NB4 (cell line): ENCODE measurements around the gene VASH2.

Experiments used
- DNase-seq: peaks from one replicate; pipeline ENCODE4 v3.0.0; 2010; ENCODE audit warnings: low read depth
- H3K4me3 ChIP-seq: one replicate; pipeline ENCODE4 v1.5.1; 2011; ENCODE audit warnings: mild to moderate bottlenecking, low read depth, low read length, moderate library complexity
- MYC ChIP-seq: IDR thresholded peaks from 2 replicates; pipeline ENCODE4 v1.6.1; 2011; ENCODE audit warnings: low read depth, low read length
- POLR2A ChIP-seq: IDR thresholded peaks from 2 replicates; pipeline ENCODE4 v1.6.1; 2011; ENCODE audit warnings: mild to moderate bottlenecking; ENCODE audit not compliant: insufficient read length; ENCODE audit errors: extremely low read depth
- TF ChIP-seq, protein P1 (sequence below): IDR thresholded peaks from 2 replicates; pipeline ENCODE4 v1.6.1; 2011; ENCODE audit warnings: low read depth, low read length
- TF ChIP-seq, protein P2 (sequence below): IDR thresholded peaks from one replicate; pipeline ENCODE4 v1.5.1; 2012; ENCODE audit warnings: low read depth, low read length

The VASH2 gene

DNA sequence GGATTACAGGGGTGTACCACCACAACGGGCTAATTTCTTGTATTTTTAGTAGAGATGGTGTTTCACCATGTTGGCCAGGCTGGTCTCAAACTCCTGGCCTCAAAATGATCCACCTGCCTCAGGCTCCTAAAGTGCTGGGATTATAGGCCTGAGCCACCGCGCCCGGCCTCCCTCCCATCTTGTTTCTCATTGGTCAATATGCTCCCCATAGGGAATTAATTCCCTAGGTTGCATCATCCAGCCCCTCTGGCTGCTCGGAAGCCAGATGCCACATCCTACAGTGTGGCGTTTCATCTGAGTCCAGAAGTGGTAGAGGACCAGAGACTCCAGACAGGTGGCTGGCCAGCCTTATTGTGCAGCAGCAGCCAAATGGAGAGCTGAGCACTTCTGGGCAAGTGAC, 11.5 kb upstream of the VASH2 start:
- no peak for TF ChIP-seq POLR2A
- TF ChIP-seq, protein P1, sequence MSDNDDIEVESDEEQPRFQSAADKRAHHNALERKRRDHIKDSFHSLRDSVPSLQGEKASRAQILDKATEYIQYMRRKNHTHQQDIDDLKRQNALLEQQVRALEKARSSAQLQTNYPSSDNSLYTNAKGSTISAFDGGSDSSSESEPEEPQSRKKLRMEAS = no peak
- no peak for TF ChIP-seq MYC
- TF ChIP-seq, protein P2, sequence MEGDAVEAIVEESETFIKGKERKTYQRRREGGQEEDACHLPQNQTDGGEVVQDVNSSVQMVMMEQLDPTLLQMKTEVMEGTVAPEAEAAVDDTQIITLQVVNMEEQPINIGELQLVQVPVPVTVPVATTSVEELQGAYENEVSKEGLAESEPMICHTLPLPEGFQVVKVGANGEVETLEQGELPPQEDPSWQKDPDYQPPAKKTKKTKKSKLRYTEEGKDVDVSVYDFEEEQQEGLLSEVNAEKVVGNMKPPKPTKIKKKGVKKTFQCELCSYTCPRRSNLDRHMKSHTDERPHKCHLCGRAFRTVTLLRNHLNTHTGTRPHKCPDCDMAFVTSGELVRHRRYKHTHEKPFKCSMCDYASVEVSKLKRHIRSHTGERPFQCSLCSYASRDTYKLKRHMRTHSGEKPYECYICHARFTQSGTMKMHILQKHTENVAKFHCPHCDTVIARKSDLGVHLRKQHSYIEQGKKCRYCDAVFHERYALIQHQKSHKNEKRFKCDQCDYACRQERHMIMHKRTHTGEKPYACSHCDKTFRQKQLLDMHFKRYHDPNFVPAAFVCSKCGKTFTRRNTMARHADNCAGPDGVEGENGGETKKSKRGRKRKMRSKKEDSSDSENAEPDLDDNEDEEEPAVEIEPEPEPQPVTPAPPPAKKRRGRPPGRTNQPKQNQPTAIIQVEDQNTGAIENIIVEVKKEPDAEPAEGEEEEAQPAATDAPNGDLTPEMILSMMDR = no peak
- no peak for DNase-seq
- H3K4me3 ChIP-seq = no peak overlapping the region

DNA sequence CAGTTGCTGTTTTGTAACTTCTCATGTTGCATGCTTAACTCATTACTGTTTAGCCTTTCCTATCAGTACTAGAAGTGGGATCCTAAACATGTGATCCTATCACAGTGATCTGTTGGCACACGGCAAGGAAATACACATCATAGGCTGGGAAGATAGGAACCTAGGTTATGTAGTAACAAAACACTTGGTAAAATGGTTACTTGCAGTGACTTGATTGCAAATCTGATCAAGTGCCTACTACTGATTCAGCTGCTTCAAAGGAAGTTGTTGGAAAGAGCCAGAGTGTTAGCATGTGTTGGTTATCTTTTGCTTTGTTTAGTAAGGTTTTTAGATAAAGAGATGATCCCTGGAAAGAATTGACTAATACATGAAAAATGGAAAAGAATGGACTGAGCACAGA, 8.9 kb upstream of the VASH2 start:
- no peak for TF ChIP-seq MYC
- TF ChIP-seq, protein P2 = no peak
- no peak for TF ChIP-seq POLR2A
- TF ChIP-seq, protein P1 = no peak
- no peak overlapping the region for H3K4me3 ChIP-seq
- no peak for DNase-seq

DNA sequence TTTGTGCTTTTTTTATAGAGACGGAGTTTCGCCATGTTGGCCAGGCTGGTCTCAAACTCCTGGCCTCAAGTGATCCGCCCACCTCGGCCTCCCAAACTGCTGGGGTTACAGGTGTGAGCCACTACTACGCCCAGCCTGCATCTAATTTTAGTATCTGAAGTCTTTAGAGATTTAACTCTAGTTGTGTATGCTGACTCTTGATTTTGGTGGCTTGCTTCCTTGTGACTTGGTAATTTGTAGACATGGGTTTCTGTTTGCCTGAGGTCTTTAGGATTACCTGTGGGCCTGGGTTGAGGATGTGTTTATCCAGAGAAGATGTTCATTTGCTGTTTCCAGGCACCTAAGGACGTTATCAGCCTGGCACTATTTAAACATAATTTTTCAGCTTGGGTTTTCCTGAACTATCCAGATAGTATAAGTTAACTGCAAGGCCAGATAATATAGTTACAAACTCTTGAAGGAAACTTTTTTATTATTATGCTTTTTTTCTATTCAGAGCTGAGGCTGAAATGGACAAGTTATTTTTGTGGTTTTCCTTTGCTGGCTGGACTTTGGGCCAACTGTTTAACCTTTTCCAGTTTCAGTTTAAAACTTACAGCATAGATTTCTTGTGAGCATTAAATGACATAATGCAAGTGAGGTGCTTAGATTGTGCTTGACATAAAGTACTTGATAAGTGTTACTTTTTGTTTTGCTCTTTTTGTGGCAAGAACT, 7.5 kb upstream of the VASH2 start:
- no peak for DNase-seq
- TF ChIP-seq, protein P1 = no peak
- no peak for TF ChIP-seq MYC
- TF ChIP-seq, protein P2 = no peak
- no peak for TF ChIP-seq POLR2A
- H3K4me3 ChIP-seq = no peak overlapping the region

DNA sequence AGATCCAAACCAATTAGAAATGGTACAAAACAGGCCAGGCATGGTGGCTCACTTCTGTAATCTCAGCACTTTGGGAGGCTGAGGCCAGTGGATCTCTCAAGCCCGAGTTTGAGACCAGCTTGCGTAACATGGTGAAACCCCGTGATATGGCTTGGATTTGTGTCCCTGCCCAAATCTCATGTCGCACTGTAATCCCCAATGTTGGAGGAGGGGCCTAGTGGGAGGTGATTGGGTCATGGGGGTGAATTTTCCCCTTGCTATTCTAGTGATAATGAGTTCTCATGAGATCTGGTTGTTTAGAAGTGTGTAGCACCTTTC, 7.0 kb upstream of the VASH2 start:
- TF ChIP-seq POLR2A (no peak), MYC (no peak)
- TF ChIP-seq, protein P2 = no peak
- TF ChIP-seq, protein P1 = no peak
- no peak for DNase-seq
- no peak overlapping the region for H3K4me3 ChIP-seq

DNA sequence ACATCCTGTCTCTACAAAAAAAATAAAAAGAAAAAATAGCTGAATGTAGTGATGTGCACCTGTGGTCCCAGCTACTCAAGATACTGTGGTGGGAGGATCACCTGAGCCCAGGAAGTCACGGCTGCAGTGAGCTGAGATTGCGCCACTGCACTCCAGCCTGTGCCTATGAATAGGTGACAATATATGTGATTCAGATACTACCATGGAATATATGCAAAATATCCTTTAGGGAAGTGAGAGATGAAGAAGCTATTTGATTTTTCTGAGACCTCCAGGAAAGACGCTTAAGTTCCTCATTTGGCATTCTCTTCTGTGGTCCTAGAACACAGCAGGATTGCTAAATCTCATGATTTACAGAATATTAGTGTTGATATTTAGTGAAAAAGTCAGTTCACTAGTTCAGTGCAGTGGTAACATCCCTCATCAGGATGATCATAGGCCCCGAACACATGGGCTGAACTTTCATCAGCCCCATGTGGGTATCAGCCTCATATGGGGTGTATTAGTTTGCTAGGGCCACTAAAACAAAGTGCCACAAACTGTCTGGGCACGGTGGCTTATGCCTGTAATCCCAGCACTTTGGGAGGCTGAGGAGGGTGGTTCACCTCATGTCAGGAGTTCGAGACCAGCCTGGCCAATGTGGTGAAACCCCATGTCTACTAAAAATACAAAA, 6.0 kb upstream of the VASH2 start:
- TF ChIP-seq MYC (no peak), POLR2A (no peak)
- TF ChIP-seq, protein P2 = no peak
- TF ChIP-seq, protein P1 = no peak
- no peak overlapping the region for H3K4me3 ChIP-seq
- DNase-seq = no peak

DNA sequence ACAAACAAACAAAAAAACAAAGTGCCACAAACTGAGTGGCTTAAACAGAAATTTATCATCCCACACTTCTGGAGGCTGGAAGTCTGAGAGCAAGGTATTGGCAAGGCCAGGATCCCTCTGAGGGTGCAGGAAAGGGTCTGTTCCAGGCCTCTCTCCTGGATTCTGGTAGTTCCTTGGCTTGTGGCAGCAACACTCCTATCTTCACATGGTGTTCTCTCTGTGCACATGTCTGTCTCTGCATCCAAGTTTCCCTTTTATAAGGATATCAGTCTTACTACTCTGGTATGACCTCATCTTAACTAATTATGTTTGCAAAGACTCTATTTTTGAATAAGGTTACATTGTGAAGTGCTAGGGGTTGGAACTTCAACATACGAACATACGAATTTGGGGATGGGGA, 5.3 kb upstream of the VASH2 start:
- DNase-seq = no peak
- TF ChIP-seq MYC = no peak
- TF ChIP-seq, protein P1 = no peak
- TF ChIP-seq POLR2A = no peak
- TF ChIP-seq, protein P2 = no peak
- no peak overlapping the region for H3K4me3 ChIP-seq
